Measurements from ENCODE around the gene IQCM.

IQCM gene

GRCh38 chr4:149441338-149441737 is 374.3 kb downstream of the IQCM start:
- Histone ChIP-seq H3K27me3 (ENCODE audit: control insufficient read depth in 1 of 2, insufficient read depth in 2 of 2, low read length in 2 of 2) (no peaks in the 10 kb centered on the region), H3K27ac (ENCODE audit: low read depth, low read length) (no peak overlapping the region), H3K9ac (ENCODE audit: low read length) (no peak overlapping the region), H3K36me3 (ENCODE audit: insufficient read depth, low read length) (no peaks in the 10 kb centered on the region), H3K4me3 (ENCODE audit: low read depth in 1 of 2, low read length in 2 of 2) (no peak overlapping the region), H3K9me3 (ENCODE audit: low read length) (no peaks in the 10 kb centered on the region), H3K4me1 (ENCODE audit: insufficient read depth, low read length) (no peaks in the 10 kb centered on the region)

- Histone ChIP-seq H3K27ac (ENCODE audit: low read depth, low read length) (no peak overlapping the region), H3K9ac (ENCODE audit: low read length) (no peak overlapping the region)
These were observed 389.2 kb downstream of the IQCM start for GRCh38 chr4:149426461-149426860.

GRCh38 chr4:149409555-149409962 is 406.1 kb downstream of the IQCM start:
- Histone ChIP-seq H3K9ac (ENCODE audit: low read length) (no peak overlapping the region), H3K9me3 (ENCODE audit: low read length) (no peaks in the 10 kb centered on the region), H3K27me3 (ENCODE audit: control insufficient read depth in 1 of 2, insufficient read depth in 2 of 2, low read length in 2 of 2) (no peaks in the 10 kb centered on the region), H3K27ac (ENCODE audit: low read depth, low read length) (no peak overlapping the region), H3K4me3 (ENCODE audit: low read depth in 1 of 2, low read length in 2 of 2) (no peak overlapping the region), H3K4me1 (ENCODE audit: insufficient read depth, low read length) (peaks cover 5% of the 10 kb centered on the region), H3K36me3 (ENCODE audit: insufficient read depth, low read length) (no peaks in the 10 kb centered on the region)

More at GRCh38 chr4:149426461-149426860, 389.2 kb downstream of the IQCM start:
- Histone ChIP-seq H3K27me3 (ENCODE audit: control insufficient read depth in 1 of 2, insufficient read depth in 2 of 2, low read length in 2 of 2) (no peaks in the 10 kb centered on the region), H3K4me3 (ENCODE audit: low read depth in 1 of 2, low read length in 2 of 2) (no peak overlapping the region), H3K4me1 (ENCODE audit: insufficient read depth, low read length) (no peaks in the 10 kb centered on the region), H3K9me3 (ENCODE audit: low read length) (no peaks in the 10 kb centered on the region), H3K36me3 (ENCODE audit: insufficient read depth, low read length) (no peaks in the 10 kb centered on the region)

GRCh38 chr4:149409146-149409545 is 406.5 kb downstream of the IQCM start:
- H3K27me3 ChIP-seq (ENCODE audit: control insufficient read depth in 1 of 2, insufficient read depth in 2 of 2, low read length in 2 of 2), result no peaks in the 10 kb centered on the region
- H3K9me3 ChIP-seq (ENCODE audit: low read length), result no peaks in the 10 kb centered on the region
- H3K4me1 ChIP-seq (ENCODE audit: insufficient read depth, low read length), result peaks cover 5% of the 10 kb centered on the region
- H3K9ac ChIP-seq (ENCODE audit: low read length), result no peak overlapping the region
- no peaks in the 10 kb centered on the region for H3K36me3 ChIP-seq (ENCODE audit: insufficient read depth, low read length)
- no peak overlapping the region for H3K27ac ChIP-seq (ENCODE audit: low read depth, low read length)
- H3K4me3 ChIP-seq (ENCODE audit: low read depth in 1 of 2, low read length in 2 of 2), result no peak overlapping the region

DNA sequence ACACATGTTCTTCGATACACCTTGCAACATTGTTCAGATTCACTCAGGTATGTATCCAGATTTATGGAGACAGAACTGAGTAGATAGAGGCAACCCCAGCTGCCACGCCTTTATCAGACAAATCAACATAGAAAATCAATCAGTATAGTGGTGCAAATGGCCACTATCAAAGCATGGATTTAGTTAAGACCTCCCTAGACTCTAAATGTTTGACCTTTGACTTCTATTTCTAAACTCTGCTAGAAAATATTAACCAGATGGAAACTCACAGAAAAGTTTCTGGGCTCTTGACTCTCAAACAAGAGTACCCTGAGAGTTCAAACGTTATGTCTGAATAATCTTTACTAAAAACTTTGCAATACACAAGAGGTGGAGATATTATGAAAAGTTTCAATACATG is 411.5 kb downstream of the IQCM start:
- Histone ChIP-seq H3K36me3 (ENCODE audit: insufficient read depth, low read length) (no peaks in the 10 kb centered on the region), H3K4me3 (ENCODE audit: low read depth in 1 of 2, low read length in 2 of 2) (no peak overlapping the region), H3K9me3 (ENCODE audit: low read length) (no peaks in the 10 kb centered on the region), H3K27me3 (ENCODE audit: control insufficient read depth in 1 of 2, insufficient read depth in 2 of 2, low read length in 2 of 2) (no peaks in the 10 kb centered on the region), H3K4me1 (ENCODE audit: insufficient read depth, low read length) (peaks cover 12% of the 10 kb centered on the region), H3K9ac (ENCODE audit: low read length) (no peak overlapping the region), H3K27ac (ENCODE audit: low read depth, low read length) (no peak overlapping the region)

DNA sequence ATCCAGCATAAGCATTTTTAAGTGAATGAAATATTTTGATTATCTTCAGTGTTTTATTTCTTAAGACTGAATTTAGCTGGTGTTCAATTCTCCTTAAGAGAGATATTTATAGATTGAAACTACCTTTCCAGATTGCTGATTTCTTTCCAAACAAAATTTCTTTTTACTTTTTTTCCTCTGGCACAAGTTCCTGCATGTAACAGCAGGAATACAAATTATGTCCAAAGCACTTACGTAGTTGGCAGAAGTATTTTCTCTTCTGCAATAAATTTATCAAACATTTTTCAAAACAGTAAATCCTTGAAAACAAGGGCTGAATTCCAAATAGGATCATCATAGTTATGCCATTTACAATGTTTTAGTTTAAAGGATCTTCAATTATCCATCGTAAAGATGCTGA is 412.6 kb downstream of the IQCM start:
- Histone ChIP-seq H3K4me3 (ENCODE audit: low read depth in 1 of 2, low read length in 2 of 2) (no peak overlapping the region), H3K27me3 (ENCODE audit: control insufficient read depth in 1 of 2, insufficient read depth in 2 of 2, low read length in 2 of 2) (no peaks in the 10 kb centered on the region)

GRCh38 chr4:149398993-149399392 is 416.6 kb downstream of the IQCM start:
- no peak overlapping the region for H3K27ac ChIP-seq (ENCODE audit: low read depth, low read length)
- no peaks in the 10 kb centered on the region for H3K36me3 ChIP-seq (ENCODE audit: insufficient read depth, low read length)
- no peak overlapping the region for H3K4me3 ChIP-seq (ENCODE audit: low read depth in 1 of 2, low read length in 2 of 2)
- peaks cover 8% of the 10 kb centered on the region for H3K4me1 ChIP-seq (ENCODE audit: insufficient read depth, low read length)
- H3K9ac ChIP-seq (ENCODE audit: low read length), result no peak overlapping the region
- H3K9me3 ChIP-seq (ENCODE audit: low read length), result no peaks in the 10 kb centered on the region
- no peaks in the 10 kb centered on the region for H3K27me3 ChIP-seq (ENCODE audit: control insufficient read depth in 1 of 2, insufficient read depth in 2 of 2, low read length in 2 of 2)

More for the DNA sequence above, 412.6 kb downstream of the IQCM start:
- Histone ChIP-seq H3K4me1 (ENCODE audit: insufficient read depth, low read length) (peaks cover 8% of the 10 kb centered on the region), H3K27ac (ENCODE audit: low read depth, low read length) (no peak overlapping the region), H3K9me3 (ENCODE audit: low read length) (no peaks in the 10 kb centered on the region), H3K36me3 (ENCODE audit: insufficient read depth, low read length) (no peaks in the 10 kb centered on the region), H3K9ac (ENCODE audit: low read length) (no peak overlapping the region)

GRCh38 chr4:149370785-149371420 is 444.7 kb downstream of the IQCM start:
- no peaks in the 10 kb centered on the region for H3K4me1 ChIP-seq (ENCODE audit: insufficient read depth, low read length)
- H3K27ac ChIP-seq (ENCODE audit: low read depth, low read length), result no peak overlapping the region
- H3K9ac ChIP-seq (ENCODE audit: low read length), result no peak overlapping the region
- no peak overlapping the region for H3K4me3 ChIP-seq (ENCODE audit: low read depth in 1 of 2, low read length in 2 of 2)
- H3K9me3 ChIP-seq (ENCODE audit: low read length), result no peaks in the 10 kb centered on the region
- H3K27me3 ChIP-seq (ENCODE audit: control insufficient read depth in 1 of 2, insufficient read depth in 2 of 2, low read length in 2 of 2), result no peaks in the 10 kb centered on the region
- no peaks in the 10 kb centered on the region for H3K36me3 ChIP-seq (ENCODE audit: insufficient read depth, low read length)

DNA sequence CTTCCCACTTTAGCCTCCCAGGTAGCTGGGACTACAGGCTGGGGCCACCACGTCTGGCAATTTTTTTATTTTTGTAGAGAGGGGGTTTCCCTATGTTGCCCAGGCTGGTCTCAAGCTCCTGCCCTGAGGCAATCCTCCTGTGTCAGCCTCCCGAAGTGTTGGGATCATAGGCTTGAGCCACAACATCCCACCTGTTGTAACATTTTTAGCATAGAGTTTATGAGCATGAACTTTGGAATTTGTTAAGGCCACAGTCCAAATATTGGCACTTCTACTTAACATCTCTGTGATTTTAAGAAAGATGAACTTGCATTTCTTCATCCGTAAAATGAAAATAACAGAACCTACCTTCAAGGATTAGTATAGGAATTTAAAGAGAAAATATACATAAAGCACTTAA is 445.6 kb downstream of the IQCM start:
- Histone ChIP-seq H3K27me3 (ENCODE audit: control insufficient read depth in 1 of 2, insufficient read depth in 2 of 2, low read length in 2 of 2) (no peaks in the 10 kb centered on the region), H3K4me1 (ENCODE audit: insufficient read depth, low read length) (no peaks in the 10 kb centered on the region), H3K9me3 (ENCODE audit: low read length) (no peaks in the 10 kb centered on the region), H3K36me3 (ENCODE audit: insufficient read depth, low read length) (no peaks in the 10 kb centered on the region), H3K27ac (ENCODE audit: low read depth, low read length) (no peak overlapping the region), H3K4me3 (ENCODE audit: low read depth in 1 of 2, low read length in 2 of 2) (no peak overlapping the region), H3K9ac (ENCODE audit: low read length) (no peak overlapping the region)

GRCh38 chr4:149353241-149353640 is 462.4 kb downstream of the IQCM start:
- H3K4me3 ChIP-seq (ENCODE audit: low read depth in 1 of 2, low read length in 2 of 2), result no peak overlapping the region
- no peak overlapping the region for H3K27ac ChIP-seq (ENCODE audit: low read depth, low read length)
- no peaks in the 10 kb centered on the region for H3K27me3 ChIP-seq (ENCODE audit: control insufficient read depth in 1 of 2, insufficient read depth in 2 of 2, low read length in 2 of 2)
- no peaks in the 10 kb centered on the region for H3K36me3 ChIP-seq (ENCODE audit: insufficient read depth, low read length)
- no peaks in the 10 kb centered on the region for H3K9me3 ChIP-seq (ENCODE audit: low read length)
- no peaks in the 10 kb centered on the region for H3K4me1 ChIP-seq (ENCODE audit: insufficient read depth, low read length)
- H3K9ac ChIP-seq (ENCODE audit: low read length), result no peak overlapping the region

DNA sequence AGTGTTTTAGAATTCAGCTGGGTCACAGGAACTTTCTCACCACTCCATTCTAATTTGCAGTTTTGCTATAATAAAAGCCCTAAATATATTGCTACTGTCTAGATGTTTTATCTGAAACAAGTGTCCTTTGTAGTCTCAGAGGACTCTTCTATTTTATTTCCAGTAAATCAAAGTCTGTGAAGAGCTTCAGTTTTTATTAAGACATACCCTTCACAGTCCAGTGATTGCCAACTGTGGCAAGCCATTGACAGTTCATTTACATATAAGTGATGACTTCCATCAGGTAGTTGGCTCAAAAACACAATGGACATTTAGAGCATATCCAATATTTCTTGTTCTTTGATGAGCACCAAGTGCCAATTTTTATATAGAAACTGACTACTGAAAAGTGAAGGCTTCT is 466.1 kb downstream of the IQCM start:
- Histone ChIP-seq H3K9ac (ENCODE audit: low read length) (no peak overlapping the region), H3K27me3 (ENCODE audit: control insufficient read depth in 1 of 2, insufficient read depth in 2 of 2, low read length in 2 of 2) (no peaks in the 10 kb centered on the region), H3K27ac (ENCODE audit: low read depth, low read length) (no peak overlapping the region), H3K4me3 (ENCODE audit: low read depth in 1 of 2, low read length in 2 of 2) (no peak overlapping the region), H3K4me1 (ENCODE audit: insufficient read depth, low read length) (no peaks in the 10 kb centered on the region), H3K36me3 (ENCODE audit: insufficient read depth, low read length) (no peaks in the 10 kb centered on the region), H3K9me3 (ENCODE audit: low read length) (no peaks in the 10 kb centered on the region)

DNA sequence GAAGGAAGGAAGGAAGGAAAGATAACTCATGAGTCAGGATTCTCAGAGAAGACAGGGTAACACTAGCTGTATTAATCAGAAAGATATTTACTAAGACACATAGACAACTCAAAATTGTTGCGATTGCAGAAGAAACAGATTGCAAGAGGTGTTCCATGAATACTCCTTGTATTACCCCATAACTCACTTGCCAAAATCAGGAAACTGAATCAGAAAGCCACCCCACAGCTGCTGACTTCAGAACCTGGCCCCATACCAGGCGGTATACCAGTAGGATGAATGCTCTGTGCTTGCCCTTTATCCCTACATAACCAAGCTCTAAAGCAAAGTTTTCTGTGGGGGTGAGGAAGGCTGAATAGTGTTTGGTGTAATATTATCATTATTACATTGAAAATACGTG is 468.5 kb downstream of the IQCM start:
- Histone ChIP-seq H3K27ac (ENCODE audit: low read depth, low read length) (no peak overlapping the region), H3K36me3 (ENCODE audit: insufficient read depth, low read length) (no peaks in the 10 kb centered on the region), H3K4me3 (ENCODE audit: low read depth in 1 of 2, low read length in 2 of 2) (no peak overlapping the region), H3K9me3 (ENCODE audit: low read length) (no peaks in the 10 kb centered on the region), H3K27me3 (ENCODE audit: control insufficient read depth in 1 of 2, insufficient read depth in 2 of 2, low read length in 2 of 2) (no peaks in the 10 kb centered on the region), H3K4me1 (ENCODE audit: insufficient read depth, low read length) (no peaks in the 10 kb centered on the region), H3K9ac (ENCODE audit: low read length) (no peak overlapping the region)

Data from muscle layer of colon (tissue), 2 donors.